Astrocyte of the spinal cord (primary cell): Measurements from ENCODE around the gene ADORA2B.
"Not testable (repeated sequence)": the region's sequence is repeated elsewhere in the genome, so short reads cannot be mapped to it uniquely, and the experiment has no call there.

Experiments
- DNase-seq: peaks from one replicate; pipeline ENCODE4 v3.0.0; 2011; ENCODE audit warnings: low read depth, low spot score
- H3K4me3 ChIP-seq: 2 replicates; pipeline ENCODE4 v1.5.1; 2011; ENCODE audit warnings: low read depth, mild to moderate bottlenecking, low read length, moderate library complexity
- in situ Hi-C: cut with HindIII; loops from 2 replicates; pipeline ENCODE4 v1.10.0; 2017; ENCODE audit warnings: low sequenced_read_pairs
- TF ChIP-seq, protein P1 (sequence below): IDR thresholded peaks from 2 replicates; pipeline ENCODE4 v1.5.1; 2012; ENCODE audit warnings: low read depth, mild to moderate bottlenecking, low read length, inconsistent platforms

Gene ADORA2B

DNA sequence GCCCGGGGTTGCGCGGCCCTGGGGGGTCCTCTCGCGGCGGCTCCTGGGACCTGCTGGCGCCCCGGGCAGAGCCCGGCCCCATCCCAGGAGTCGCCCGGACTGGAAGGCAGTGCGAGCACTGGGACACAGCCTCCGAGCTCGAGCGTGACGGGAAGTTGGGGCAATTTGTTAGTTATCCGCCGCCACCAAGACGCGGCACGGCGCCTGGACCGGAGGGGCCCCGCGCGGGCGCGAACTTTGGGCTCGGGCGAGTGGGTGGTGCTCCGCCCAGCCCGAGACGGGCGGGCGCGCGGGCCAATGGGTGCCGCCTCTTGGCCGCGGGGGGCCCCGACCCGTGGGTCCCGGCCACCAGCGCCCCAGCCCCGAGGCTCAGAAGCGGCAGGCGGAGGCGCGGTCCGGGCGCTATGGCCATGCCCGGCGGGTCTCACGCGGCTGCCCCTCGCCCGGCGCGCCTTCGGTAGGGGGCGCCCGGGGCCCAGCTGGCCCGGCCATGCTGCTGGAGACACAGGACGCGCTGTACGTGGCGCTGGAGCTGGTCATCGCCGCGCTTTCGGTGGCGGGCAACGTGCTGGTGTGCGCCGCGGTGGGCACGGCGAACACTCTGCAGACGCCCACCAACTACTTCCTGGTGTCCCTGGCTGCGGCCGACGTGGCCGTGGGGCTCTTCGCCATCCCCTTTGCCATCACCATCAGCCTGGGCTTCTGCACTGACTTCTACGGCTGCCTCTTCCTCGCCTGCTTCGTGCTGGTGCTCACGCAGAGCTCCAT is at the start of gene ADORA2B:
TSS of gene ADORA2B (plus strand) at position 372 of the 768 bp plus-strand sequence. CDS start at position 491, 119 bp downstream.
- TF ChIP-seq, protein P1, sequence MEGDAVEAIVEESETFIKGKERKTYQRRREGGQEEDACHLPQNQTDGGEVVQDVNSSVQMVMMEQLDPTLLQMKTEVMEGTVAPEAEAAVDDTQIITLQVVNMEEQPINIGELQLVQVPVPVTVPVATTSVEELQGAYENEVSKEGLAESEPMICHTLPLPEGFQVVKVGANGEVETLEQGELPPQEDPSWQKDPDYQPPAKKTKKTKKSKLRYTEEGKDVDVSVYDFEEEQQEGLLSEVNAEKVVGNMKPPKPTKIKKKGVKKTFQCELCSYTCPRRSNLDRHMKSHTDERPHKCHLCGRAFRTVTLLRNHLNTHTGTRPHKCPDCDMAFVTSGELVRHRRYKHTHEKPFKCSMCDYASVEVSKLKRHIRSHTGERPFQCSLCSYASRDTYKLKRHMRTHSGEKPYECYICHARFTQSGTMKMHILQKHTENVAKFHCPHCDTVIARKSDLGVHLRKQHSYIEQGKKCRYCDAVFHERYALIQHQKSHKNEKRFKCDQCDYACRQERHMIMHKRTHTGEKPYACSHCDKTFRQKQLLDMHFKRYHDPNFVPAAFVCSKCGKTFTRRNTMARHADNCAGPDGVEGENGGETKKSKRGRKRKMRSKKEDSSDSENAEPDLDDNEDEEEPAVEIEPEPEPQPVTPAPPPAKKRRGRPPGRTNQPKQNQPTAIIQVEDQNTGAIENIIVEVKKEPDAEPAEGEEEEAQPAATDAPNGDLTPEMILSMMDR, result peak; percentile 54
- peak; percentile 77 for DNase-seq
- in situ Hi-C loops, result no loop called here
- H3K4me3 ChIP-seq, result peak within 1 kb of the TSS; percentile 63

DNA sequence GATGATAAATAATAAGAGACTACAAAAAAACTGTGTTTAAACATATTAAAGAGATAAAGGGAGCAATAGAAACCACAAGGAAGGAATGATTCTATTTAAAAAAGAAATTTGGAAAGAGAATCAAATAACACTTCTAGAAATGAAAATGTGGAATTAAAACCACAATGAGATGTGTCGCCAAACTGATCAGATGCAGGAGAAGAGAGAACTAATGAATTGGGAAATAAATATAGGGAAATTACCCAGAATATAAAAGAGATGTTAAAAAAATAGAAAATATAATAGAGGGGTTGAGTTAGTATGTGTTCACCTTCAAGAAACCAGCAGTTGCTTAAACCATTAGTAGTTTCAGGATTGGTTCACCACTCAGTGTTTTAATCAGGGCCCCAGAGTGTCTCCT is 48.7 kb upstream of the ADORA2B start:
- TF ChIP-seq, protein P1, result no peak
- H3K4me3 ChIP-seq, result no peak overlapping the region
- in situ Hi-C loops, result no loop called here
- no peak for DNase-seq

DNA sequence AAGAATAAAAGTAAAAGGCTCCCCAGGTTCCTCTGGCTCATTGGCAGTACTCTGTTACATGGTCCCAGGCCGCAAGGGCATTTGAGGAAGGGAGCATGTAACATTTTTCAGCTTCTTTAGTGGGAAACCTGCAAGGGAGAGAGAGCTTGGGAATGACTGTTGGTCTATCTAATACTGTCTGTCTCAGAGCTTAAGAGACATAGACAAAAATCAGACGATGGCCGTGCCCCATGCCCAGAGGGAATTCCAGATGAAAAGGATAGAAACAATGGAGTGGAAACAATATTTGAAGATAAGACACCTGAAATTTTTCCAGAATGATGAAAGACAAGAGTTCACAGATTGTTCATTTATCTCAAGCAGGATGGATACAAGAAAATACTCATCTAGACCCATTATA is 48.1 kb upstream of the ADORA2B start:
- no peak for DNase-seq
- in situ Hi-C loops, result no loop called here
- TF ChIP-seq, protein P1, result no peak
- H3K4me3 ChIP-seq, result no peak overlapping the region

DNA sequence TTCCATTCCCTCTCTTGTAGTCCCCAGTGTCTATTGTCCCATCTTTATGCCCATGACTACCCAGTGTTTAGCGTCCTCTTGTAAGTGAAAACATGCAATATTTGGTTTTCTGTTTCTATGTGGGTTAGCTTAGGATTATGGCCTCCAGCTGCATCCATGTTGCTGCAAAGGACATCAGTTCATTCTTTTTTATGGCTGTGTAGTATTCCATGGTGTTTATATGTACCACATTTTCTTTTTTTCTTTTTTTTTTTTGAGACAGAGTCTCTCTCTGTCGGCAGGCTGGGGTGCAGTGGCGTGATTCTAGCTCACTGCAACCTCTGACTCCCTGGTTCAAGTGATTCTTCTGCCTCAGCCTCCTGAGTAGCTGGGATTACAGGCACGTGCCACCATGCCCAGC is 45.3 kb upstream of the ADORA2B start:
- DNase-seq, in situ Hi-C loops, H3K4me3 ChIP-seq: not testable (repeated sequence)

DNA sequence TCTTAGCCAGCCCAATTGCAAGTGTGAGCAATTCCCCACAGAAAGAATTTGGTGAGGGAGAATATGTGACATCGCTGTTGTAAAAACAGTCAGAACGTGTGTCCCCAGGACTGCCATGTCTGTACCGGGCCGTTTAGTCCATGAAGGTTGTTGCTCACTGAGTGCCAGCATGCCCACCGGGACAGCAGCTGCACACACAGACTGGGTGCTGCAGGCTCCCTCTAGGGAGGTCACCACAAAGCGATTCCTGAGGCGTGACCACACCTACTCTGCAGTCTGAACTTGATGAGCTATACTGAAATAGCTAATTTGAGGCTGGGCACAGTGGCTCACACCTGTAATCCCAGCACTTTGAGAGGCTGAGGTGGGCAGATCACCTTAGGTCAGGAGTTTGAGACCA is 44.1 kb upstream of the ADORA2B start:
- in situ Hi-C loops, result no loop called here
- DNase-seq, result no peak
- TF ChIP-seq, protein P1, result no peak
- no peak overlapping the region for H3K4me3 ChIP-seq

DNA sequence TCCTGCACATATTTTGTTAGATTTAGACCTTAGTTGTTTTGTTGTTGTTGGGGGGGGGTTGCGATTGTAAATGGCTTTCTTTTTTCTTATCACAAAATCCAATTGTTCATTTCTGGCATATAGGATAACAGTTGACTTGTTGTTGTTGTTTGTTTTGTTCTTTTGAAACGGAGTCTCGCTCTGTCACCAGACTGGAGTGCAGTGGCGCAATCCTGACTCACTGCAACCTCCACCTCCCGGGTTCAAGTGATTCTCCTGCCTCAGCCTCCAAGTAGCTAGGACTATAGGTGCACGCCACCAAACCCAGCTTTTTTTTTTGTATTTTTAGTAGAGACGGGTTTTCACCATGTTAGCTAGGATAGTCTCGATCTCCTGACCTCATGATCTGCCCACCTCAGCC is 39.7 kb upstream of the ADORA2B start:
- H3K4me3 ChIP-seq, in situ Hi-C loops: not testable (repeated sequence)

DNA sequence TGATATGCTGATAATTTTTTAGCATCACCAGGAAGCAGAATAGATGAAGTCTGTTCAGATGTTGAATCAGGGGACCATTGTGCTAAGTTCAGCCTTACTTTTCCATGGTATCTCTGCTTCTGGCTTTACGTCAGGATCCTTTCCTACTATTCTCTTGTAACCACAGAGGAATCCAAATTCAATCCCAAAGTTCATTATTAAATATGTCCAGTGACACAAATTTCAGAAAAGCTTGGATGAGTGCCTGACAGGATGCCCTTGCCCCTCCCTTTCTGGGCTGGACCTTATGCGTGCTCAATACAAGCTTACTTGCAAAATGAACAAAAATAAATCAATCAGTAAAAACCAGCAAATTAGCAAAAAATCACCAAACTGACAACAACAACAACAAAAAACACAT is 37.6 kb upstream of the ADORA2B start:
- in situ Hi-C loops, result no loop called here
- TF ChIP-seq, protein P1, result no peak
- no peak for DNase-seq
- no peak overlapping the region for H3K4me3 ChIP-seq

More for the DNA sequence above, 39.7 kb upstream of the ADORA2B start:
- DNase-seq, result not testable (repeated sequence)
